ENCODE measurements around the gene G2E3. TPM values are rescaled to one million over a fixed set of nuclear protein-coding genes. Genes with fewer than 3 reads are reported as not detected.

The G2E3 gene
- total RNA-seq, 4 donors from 2014 or later = 7.5 to 10.5 (median 9.9) TPM

- WGBS, 2 donors (ENCODE audit: low coverage in 1 of 2) = 57 to 73% methylated on average over 5 to 8 of the region's 8 CpGs
- DNase-seq = peak; percentile 25
- H3K36me3 ChIP-seq = peaks cover 0 to 24% (median 11%) of the 10 kb centered on the region in 4 donors
- no peak overlapping the region for H3K4me3 ChIP-seq
- H3K27me3 ChIP-seq = no peaks in the 10 kb centered on the region
- in situ Hi-C loops (cut with MboI; ENCODE audit: low pct_ligation_motif_present in 1 of 4, low pct_unique_long_range_greater_than_20kb in 1 of 4, low sequenced_read_pairs in 3 of 4) (loop anchor here in 3 of 4 donors (10.0 to 25.0 kb wide), 3 partner anchors 249 to 706 kb away; no protein-coding TSS in a partner anchor), intact Hi-C loops (cut with DNase I; ENCODE audit: low total_unique reads) (no loop called here)
- H3K27ac ChIP-seq = peak overlapping the region in 1 of 4 donors; percentile 36
- H3K4me1 ChIP-seq = peaks cover 0 to 13% (median 0%) of the 10 kb centered on the region in 4 donors
- TF ChIP-seq CTCF (IDR thresholded peaks at IDR 0.05) (peak; percentile 54 to 76 (median 67)), POLR2A (IDR thresholded peaks at IDR 0.05) (no peak)
- no peaks in the 10 kb centered on the region for H3K9me3 ChIP-seq
Observed at GRCh38 chr14:30656190-30656632, 97.3 kb downstream of the G2E3 start.

GRCh38 chr14:30657050-30657449 lies 98.1 kb downstream of the G2E3 start:
- TF ChIP-seq CTCF (IDR thresholded peaks at IDR 0.05) = no peak
- TF ChIP-seq POLR2AphosphoS5 (IDR thresholded peaks at IDR 0.05) = no peak
- TF ChIP-seq EP300 (IDR thresholded peaks at IDR 0.05; ENCODE audit: low read depth) = no peak
- no peak for TF ChIP-seq POLR2A (IDR thresholded peaks at IDR 0.05)
- no peak for DNase-seq
- H3K4me3 ChIP-seq = no peak overlapping the region
- intact Hi-C loops (cut with DNase I; ENCODE audit: low total_unique reads) (no loop called here), in situ Hi-C loops (cut with MboI; ENCODE audit: low pct_ligation_motif_present in 1 of 4, low pct_unique_long_range_greater_than_20kb in 1 of 4, low sequenced_read_pairs in 3 of 4) (loop anchor here in 3 of 4 donors (10.0 to 25.0 kb wide), 3 partner anchors 248 to 705 kb away; no protein-coding TSS in a partner anchor)
- WGBS, 2 donors (ENCODE audit: low coverage in 1 of 2) = 67 to 79% methylated on average over 2 of the region's 2 CpGs
- no peak overlapping the region for H3K27ac ChIP-seq
- H3K4me1 ChIP-seq = peaks cover 0 to 13% (median 0%) of the 10 kb centered on the region in 4 donors
- H3K36me3 ChIP-seq = peaks cover 0 to 19% (median 7%) of the 10 kb centered on the region in 4 donors
- H3K9me3 ChIP-seq = no peaks in the 10 kb centered on the region
- no peaks in the 10 kb centered on the region for H3K27me3 ChIP-seq

GRCh38 chr14:30657606-30658163 lies 98.7 kb downstream of the G2E3 start:
- intact Hi-C loops (cut with DNase I; ENCODE audit: low total_unique reads) = no loop called here
- in situ Hi-C loops (cut with MboI; ENCODE audit: low pct_ligation_motif_present in 1 of 4, low pct_unique_long_range_greater_than_20kb in 1 of 4, low sequenced_read_pairs in 3 of 4) = loop anchor here in 3 of 4 donors (10.0 to 25.0 kb wide), 3 partner anchors 247 to 705 kb away; no protein-coding TSS in a partner anchor
- Histone ChIP-seq H3K4me3 (no peak overlapping the region), H3K36me3 (peaks cover 0 to 16% (median 4%) of the 10 kb centered on the region in 4 donors), H3K4me1 (peaks cover 0 to 17% (median 0%) of the 10 kb centered on the region in 4 donors), H3K27ac (no peak overlapping the region), H3K27me3 (no peaks in the 10 kb centered on the region), H3K9me3 (no peaks in the 10 kb centered on the region)
- no peak for DNase-seq
- TF ChIP-seq EP300 (IDR thresholded peaks at IDR 0.05; ENCODE audit: low read depth) = no peak
- no peak for TF ChIP-seq POLR2A (IDR thresholded peaks at IDR 0.05)
- no peak for TF ChIP-seq POLR2AphosphoS5 (IDR thresholded peaks at IDR 0.05)
- peak in 3 of 5 experiments; percentile 24 to 41 (median 30) for TF ChIP-seq CTCF (IDR thresholded peaks at IDR 0.05)
- WGBS, 2 donors (ENCODE audit: low coverage in 1 of 2) = 34 to 53% methylated on average over 2 of the region's 2 CpGs

GRCh38 chr14:30658645-30659044 lies 99.7 kb downstream of the G2E3 start:
- Histone ChIP-seq H3K27me3 (no peaks in the 10 kb centered on the region), H3K4me1 (peaks cover 0 to 17% (median 0%) of the 10 kb centered on the region in 4 donors), H3K9me3 (no peaks in the 10 kb centered on the region), H3K27ac (no peak overlapping the region), H3K4me3 (no peak overlapping the region), H3K36me3 (peaks cover 0 to 8% (median under 1%) of the 10 kb centered on the region in 4 donors)
- 67 to 87% methylated on average over 1 to 3 of the region's 3 CpGs for WGBS, 2 donors (ENCODE audit: low coverage in 1 of 2)
- intact Hi-C loops (cut with DNase I; ENCODE audit: low total_unique reads) (no loop called here), in situ Hi-C loops (cut with MboI; ENCODE audit: low pct_ligation_motif_present in 1 of 4, low pct_unique_long_range_greater_than_20kb in 1 of 4, low sequenced_read_pairs in 3 of 4) (loop anchor here in 3 of 4 donors (10.0 to 25.0 kb wide), 3 partner anchors 246 to 704 kb away; no protein-coding TSS in a partner anchor)
- TF ChIP-seq CTCF (IDR thresholded peaks at IDR 0.05) (no peak), EP300 (IDR thresholded peaks at IDR 0.05; ENCODE audit: low read depth) (no peak), POLR2A (IDR thresholded peaks at IDR 0.05) (no peak), POLR2AphosphoS5 (IDR thresholded peaks at IDR 0.05) (no peak)
- DNase-seq = no peak
